ENCODE results near the gene KCNK4.
"Not testable (repeated sequence)": the region's sequence is repeated elsewhere in the genome, so short reads cannot be mapped to it uniquely, and the experiment has no call there.

The KCNK4 gene

GRCh38 chr11:64291262-64291751 lies at the start of gene KCNK4:
Gene KCNK4, plus strand, starts transcription at chr11:64291302. Its CDS starts 1,717 bp downstream, at chr11:64293019.
- DNase-seq: no peak

- peak; percentile 88 for DNase-seq
Observed at GRCh38 chr11:64241491-64242374, 49.4 kb upstream of the KCNK4 start.

- no peak for DNase-seq
Observed at GRCh38 chr11:64243236-64243854, 47.8 kb upstream of the KCNK4 start.

DNA sequence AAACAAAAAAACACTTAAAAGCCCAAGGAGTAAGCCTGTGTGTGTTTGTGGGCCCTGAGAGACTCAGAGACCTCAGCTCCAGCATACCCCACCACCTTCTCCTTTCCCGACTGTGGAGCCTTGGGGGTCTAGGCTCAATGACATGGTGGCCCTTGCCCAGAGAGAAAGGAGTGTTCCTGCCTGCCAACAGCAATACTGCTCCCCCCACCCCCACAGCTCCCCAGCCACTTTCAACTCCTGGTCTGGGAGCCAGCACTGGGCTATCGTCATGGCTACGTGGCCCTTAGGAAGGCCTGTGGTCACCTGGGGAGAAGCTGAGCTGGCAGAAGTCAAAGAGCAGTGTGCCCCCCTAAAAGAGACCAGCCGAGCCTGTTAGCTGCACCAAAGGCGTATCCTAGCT lies 47.0 kb upstream of the KCNK4 start:
- no peak for DNase-seq

DNA sequence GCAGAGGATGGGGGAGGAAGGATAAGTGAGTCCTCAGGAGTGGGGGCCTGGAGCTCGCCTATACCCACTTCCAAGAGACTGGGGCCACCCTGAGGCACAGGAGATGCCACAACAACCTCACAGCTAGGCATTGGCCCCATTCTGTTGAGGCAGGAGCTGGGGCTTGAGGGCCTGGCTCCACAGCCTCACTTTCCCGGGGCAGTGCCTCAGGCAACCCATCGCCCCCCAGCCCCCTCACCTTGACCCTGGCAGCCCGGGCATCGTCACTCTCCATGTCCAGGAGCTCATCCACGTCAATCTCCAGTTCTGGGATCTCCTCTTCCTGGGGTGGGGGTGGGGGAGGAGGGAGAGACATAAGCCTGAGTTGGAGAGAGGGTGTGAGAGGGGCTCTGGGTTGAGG lies 46.1 kb upstream of the KCNK4 start:
- no peak for DNase-seq

GRCh38 chr11:64245401-64245796 lies 45.7 kb upstream of the KCNK4 start:
- no peak for DNase-seq

DNA sequence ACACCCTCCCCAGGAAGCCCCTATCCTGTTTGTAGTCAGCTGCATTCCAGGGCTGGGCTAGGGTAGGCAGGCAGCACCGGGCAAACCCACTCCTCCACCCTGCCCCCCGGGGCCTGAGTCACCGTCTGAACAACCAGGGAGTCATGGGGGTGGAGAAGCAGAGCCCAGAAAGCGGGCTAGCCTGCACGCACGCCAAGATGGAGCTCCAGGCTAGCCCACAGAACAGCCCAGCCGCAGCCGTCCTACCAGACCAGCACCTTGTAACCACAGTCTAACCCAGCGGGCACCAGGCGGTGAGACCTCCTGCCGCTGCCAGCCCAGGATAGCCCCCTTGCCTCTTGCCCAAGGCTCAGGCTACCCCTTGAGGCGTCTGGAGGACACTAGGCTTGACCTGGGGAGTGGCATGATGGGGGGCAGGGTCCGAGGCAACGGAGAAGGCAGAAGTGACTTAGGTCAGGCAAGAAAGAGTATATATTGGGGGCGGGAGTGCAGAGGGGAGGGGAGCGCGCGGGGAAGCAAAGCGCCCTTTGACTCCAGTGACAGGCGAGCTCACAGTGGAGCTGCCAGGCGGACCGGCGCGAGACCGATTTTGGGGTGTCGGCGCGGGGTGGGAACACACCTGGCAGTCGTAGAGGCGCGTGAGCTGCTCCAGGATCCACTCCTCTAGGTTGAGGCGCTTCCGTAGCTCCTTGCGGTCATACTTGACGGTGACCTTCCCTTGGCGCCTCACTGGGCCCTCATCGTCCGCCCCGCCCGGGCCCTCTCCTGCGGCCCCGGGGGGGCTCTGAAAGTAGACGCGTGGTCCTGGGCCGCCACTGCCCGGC lies 45.1 kb upstream of the KCNK4 start:
- DNase-seq: no peak

GRCh38 chr11:64246621-64246870 lies 44.6 kb upstream of the KCNK4 start:
- DNase-seq: not testable (repeated sequence)

DNA sequence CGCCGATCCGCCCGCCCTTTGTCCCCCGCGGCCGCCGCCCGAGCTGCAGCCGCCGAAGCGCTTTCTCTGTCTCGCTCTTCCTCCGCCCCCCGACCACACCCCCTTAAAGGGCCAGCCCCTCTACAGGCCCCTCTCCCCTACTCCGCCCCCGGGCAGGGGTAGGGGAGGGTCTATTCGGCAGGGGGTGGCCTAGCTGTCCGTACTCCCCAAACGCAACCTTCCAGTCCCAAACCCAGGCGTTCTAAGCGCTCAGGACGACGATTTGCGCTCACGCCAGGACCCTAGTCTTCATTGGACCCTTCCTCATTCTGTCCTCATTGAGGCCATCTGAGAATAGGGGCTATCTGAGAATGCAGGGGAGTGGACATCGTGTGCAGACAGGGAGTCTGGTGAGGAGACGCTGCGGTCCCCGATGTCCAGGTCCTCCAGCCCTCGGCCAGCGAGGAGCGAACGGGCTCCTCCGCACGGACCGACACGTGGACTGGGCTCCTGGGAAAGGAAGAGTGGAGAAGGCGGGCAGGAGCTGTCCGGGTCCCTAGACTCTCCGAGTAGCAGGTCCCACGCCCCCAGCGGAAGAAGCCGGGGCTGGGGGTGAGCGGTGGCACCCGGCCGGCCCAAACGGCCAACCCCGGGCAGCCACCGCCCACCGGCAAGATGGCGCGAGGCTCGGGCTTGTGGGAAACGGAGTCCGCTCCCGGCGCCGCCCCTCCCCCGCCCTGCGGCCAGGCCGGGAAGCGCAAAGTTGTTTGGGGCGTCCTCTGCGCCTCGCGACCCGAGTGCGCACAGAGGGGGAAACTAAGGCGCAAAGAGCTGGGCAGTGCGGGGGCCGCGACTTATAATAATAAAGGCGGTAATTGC lies 44.0 kb upstream of the KCNK4 start, which contains the start of gene PPP1R14B:
PPP1R14B (minus strand) TSS at position 73 of the 858 bp plus-strand sequence. CDS start 270 bp downstream, outside the sequence.
- peak; percentile 48 for DNase-seq

DNA sequence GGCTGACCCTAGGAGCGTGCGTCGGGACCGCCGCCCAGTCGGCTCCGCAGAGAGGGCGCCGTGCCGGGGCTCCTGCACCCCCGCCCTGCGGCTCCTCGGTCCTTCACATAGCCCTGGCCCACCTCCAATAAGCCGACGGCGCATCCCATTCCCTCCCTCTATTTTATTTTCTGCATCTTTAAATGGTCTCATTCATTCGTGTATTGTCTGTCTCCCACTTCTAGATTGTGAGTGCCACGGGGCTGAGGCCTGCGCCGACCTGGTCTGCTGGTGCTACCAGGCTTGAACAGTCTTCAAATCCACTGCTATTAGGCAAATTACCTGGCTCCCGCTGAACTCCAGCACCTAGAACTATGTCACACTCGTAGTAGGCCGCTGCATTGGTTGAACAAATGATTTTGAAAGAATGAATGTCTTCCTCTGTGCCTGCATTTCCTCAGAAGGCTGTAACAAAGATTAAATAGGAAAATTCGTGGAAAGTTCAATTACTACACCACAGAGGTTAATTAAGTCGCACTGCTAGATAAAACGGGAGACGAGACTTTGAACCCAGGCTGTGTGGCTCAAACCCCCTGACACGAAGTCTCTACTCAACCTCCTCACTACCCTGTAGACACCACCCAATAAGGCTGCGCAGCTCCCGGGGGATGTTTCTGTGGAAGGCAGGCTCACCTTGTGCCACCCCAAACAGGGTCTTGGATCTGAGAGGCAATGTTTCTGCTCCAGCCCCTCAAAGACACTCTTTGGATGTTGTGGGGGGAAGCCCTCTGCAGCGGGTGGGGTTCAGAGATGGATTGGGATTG lies 43.2 kb upstream of the KCNK4 start:
- DNase-seq: no peak

DNA sequence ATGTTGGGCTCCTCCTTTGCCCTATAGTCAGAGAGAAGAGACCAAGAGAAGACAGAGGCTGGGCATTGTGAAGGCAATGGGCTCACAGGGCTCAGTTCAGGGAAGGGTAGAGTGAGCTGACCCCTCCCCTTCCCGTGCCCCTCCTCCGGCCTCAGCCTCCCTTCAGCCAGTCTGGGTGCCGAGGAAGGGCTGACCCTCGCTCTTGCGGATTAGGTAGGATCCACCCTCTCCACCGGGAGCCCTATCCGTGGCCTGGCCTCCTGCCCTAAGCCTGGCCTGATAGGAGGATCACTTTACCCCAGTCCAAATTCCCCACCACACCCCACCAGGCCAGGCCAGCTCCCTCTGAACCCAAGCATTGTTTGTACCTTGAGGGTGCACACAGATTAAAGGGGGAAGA lies 42.5 kb upstream of the KCNK4 start:
- no peak for DNase-seq

DNA sequence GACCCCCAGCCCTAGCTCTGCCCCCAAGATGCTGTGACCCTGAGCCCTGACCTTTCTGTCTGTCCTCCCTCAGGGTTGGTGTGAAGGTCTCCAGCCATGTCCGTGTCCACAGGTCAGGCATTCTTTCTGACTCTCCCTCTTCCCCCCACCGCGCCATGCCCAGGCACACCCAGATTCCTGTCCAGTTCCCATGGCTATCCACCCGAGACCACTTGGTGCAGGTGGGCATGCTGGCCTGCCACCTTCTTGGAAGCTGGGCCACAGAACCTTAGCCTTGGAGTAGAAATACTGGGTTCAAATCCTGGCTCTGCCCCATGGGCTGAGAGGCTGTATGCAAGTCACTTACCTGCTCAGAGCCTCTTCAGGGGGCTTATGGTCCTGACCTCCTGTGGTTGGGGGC lies 42.1 kb upstream of the KCNK4 start:
- DNase-seq: no peak

DNA sequence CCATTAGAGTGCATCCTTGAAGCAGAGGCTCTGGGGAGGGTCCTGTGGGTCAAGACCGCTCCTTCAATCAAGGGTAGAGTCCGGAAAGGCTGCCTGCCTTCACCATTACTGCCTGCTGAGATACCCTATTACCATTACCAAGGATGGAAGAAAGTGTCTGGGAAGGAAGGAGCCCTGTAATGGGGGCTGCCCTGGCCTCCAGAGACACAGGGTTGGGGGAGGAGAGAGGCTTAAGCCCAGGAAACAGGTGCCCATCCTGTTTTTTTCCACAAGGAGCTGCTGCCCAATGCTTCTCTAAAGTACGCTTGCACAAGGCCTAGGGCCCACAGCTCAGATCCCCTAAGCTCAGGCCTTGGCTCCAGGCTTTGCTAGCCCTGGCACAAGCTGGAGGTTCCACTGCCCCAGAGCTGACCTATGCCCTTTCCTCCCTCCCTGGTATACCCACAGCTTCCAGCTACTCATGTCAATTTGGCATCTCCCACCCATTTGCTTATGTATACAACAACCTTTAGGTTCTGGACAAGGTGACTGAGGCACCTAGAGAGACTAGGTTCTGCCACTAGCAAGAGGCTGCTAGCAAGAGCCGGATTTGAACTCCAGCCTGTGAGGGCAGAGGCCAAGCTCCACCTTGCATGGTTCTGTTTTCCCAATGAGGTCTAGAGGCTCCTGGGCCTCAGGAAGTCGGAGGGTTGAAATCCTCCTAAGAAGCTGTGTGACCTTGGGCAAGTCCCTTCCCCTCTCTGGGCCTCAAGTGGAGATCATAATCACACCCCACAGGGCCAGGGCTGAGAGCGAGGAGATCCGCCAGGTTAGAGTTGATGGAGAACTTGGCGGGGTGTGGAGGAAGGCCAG lies 41.3 kb upstream of the KCNK4 start:
- no peak for DNase-seq

GRCh38 chr11:64250415-64251015 lies 40.6 kb upstream of the KCNK4 start:
- no peak for DNase-seq

DNA sequence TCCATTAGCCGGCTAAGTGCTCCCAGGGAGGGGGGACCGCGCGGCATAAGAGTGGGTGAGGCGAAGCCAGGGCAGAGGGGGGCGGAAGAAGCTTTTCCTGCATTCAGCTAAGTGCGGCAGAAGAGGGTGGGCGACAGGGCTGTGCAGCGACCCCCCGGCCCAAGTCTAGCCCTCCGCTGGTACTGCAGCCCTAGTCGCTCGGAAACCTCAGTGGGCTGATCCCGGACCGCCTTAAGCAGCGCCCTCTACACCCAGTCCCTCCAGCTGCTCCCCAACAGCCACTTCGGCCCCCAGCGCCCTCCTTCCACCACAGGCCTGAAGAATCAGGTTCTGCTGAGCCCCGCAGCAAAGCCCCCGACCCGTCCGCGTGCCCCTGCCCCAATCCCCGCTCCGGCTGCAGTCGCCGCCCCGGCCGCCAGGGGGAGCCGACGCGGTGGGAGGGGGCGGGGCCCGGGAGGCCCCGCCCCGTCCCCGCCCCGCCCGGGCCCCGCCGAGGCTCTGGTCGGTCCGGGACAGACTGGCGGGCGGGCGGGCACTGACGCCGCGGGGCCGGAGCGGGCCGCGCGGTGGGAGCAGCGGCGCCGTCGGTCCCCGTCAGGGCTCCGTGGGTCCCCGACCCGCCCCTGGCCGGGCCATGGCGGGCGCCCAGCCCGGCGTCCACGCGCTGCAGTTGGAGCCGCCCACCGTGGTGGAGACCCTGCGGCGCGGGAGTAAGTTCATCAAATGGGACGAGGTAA lies 39.9 kb upstream of the KCNK4 start, which contains the start of gene PLCB3:
PLCB3 (plus strand) TSS at position 515 of the 737 bp plus-strand sequence; CDS start at position 635, 120 bp downstream.
- DNase-seq: no peak

GRCh38 chr11:64251753-64252002 lies 39.4 kb upstream of the KCNK4 start:
- DNase-seq: no peak

DNA sequence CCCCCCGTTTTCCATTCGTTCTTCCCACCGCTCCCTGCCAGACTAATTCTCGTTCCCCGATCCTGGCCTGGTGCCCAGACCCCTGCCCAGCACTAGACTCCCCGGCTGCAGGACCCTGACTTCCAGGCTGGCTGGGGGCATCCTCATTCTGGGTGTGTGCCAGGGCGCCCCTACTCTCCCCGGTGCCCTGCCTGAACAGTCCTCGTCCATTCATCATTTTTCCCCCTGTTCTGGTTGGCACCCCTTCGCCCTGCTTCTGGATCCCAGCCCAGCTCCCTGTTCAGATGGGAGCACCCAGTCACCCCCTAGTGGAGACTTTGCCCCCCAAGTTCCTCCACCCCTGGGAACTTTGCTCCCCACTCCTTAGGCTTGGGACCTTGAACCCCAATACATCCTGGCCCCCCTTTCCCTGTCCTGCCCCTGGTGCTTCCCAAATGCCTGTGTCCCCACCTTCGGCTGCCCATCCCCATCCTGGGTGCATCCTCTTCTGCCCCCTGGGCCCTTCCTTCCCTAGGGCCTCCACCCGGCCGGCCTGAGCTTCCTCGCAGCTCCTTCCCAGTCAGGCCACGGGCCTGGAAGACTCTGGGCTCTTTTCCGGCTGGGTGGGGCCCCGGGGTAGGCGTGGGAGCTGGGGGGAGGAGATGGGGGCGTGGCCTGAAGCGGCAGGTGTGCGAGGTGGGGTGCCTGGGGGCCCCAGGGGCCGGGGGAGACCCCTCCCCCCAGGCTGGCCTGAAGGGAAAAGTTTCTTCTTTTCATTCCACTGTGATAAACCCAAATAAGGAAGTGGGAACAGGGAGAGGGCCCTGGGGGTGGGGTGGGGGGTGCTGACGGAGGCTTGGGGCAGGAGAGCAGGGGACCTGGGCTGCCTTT lies 38.9 kb upstream of the KCNK4 start:
- DNase-seq: no peak

DNA sequence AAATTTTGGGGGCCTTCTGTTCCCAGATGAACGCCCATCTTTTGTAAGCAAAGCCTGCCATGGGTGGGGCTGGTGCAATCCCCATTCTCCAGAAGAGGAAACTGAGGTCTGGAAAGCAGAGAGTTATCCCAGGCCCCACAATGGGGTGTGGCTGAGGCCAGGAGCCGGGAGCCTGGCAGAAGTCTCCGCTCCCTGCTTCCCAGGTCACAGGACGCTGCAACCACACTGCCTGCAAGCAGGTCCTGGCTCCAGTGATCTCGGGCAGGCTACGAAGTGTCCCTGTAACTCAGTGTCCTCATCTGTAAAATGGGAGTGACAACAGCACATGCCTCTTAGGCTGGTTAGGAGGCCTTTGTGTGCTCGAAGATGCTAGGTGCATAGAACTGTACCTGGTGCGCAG lies 38.1 kb upstream of the KCNK4 start:
- DNase-seq: no peak

DNA sequence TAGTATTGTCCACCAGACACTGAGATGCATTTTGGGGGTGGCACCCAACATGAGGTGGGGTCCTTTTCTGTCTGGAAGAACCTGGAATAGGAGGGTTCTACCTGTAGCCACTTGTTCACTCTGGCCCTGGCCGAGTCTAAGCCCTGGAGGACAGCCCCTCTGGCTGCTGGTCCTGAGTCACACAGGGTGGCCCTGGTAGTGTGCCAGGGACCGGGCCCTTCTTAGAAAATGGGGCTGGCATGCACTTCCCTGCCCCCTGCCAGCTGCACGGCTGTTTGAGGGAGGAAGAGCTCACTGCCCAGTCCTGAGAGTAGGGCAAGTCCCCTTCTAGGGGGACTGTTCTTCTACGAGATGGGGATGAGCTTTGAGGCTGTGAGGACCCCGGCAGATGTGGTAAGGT lies 37.6 kb upstream of the KCNK4 start:
- no peak for DNase-seq

Measured in NCI-H187 treated with DMSO at 0.1 percent for 48 hours (cell line).